GM19452 (cell line): Measurements from ENCODE around the gene CYFIP2.

Source experiments
- ATAC-seq: cut with Tn5 transposase; IDR thresholded peaks from one replicate; pipeline ENCODE4 v1.9.1; 2021; ENCODE audit not compliant: unreplicated experiment

CYFIP2 gene

GRCh38 chr5:157285310-157286035 lies 19.6 kb downstream of the CYFIP2 start:
- no peak for ATAC-seq

- ATAC-seq, result no peak
Observed at GRCh38 chr5:157286761-157287211, 20.9 kb downstream of the CYFIP2 start.

GRCh38 chr5:157288405-157289163 lies 22.7 kb downstream of the CYFIP2 start:
- no peak for ATAC-seq

GRCh38 chr5:157289164-157289819 lies 23.4 kb downstream of the CYFIP2 start:
- ATAC-seq, result no peak

GRCh38 chr5:157290156-157290980 lies 24.4 kb downstream of the CYFIP2 start:
- no peak for ATAC-seq

- peak; percentile 95 for ATAC-seq
Observed at GRCh38 chr5:157290981-157291711, 25.2 kb downstream of the CYFIP2 start.

- ATAC-seq, result no peak
Observed at GRCh38 chr5:157292599-157292998, 26.7 kb downstream of the CYFIP2 start.

GRCh38 chr5:157294407-157295091 lies 28.6 kb downstream of the CYFIP2 start:
- no peak for ATAC-seq

- ATAC-seq, result no peak
Observed at GRCh38 chr5:157295247-157295646, 29.3 kb downstream of the CYFIP2 start.

- ATAC-seq, result no peak
Observed at GRCh38 chr5:157300564-157300963, 34.6 kb downstream of the CYFIP2 start.

GRCh38 chr5:157301066-157301465 lies 35.1 kb downstream of the CYFIP2 start:
- no peak for ATAC-seq

- ATAC-seq, result no peak
Observed at GRCh38 chr5:157303023-157303422, 37.1 kb downstream of the CYFIP2 start.

- ATAC-seq, result no peak
Observed at GRCh38 chr5:157303667-157304327, 37.9 kb downstream of the CYFIP2 start.

GRCh38 chr5:157306081-157306480 lies 40.2 kb downstream of the CYFIP2 start:
- ATAC-seq, result no peak

GRCh38 chr5:157306692-157307471 lies 41.0 kb downstream of the CYFIP2 start:
- no peak for ATAC-seq

GRCh38 chr5:157308836-157309465 lies 43.0 kb downstream of the CYFIP2 start:
- ATAC-seq, result peak; percentile 45

GRCh38 chr5:157309796-157310195 lies 43.9 kb downstream of the CYFIP2 start:
- ATAC-seq, result no peak

GRCh38 chr5:157311595-157311994 lies 45.7 kb downstream of the CYFIP2 start:
- no peak for ATAC-seq
